HepG2 (cell line): ENCODE measurements around the gene CCN6. TPM values are rescaled to one million over a fixed set of nuclear protein-coding genes. Genes with fewer than 3 reads are reported as not detected.
A peak's percentile ranks its signal among the peaks of the same experiment; 100 is the strongest.

Experiments used
- ELF1 ChIP-seq: sonication (generic); formaldehyde crosslinking; IDR thresholded peaks from 2 replicates; pipeline ENCODE4 v1.4.0; 2020; ENCODE audit warnings: missing genetic modification reagents
- ELK4 ChIP-seq: sonication (generic); formaldehyde crosslinking; IDR thresholded peaks from 2 replicates; pipeline ENCODE4 v1.9.0; 2021; ENCODE audit warnings: missing genetic modification reagents, borderline replicate concordance
- ETV5 ChIP-seq: IDR thresholded peaks from 2 replicates; pipeline ENCODE4 v1.6.1; 2018; ENCODE audit warnings: missing biosample characterization, missing genetic modification reagents, inconsistent platforms, borderline replicate concordance
- FOSL2 ChIP-seq: sonication (generic); formaldehyde crosslinking; IDR thresholded peaks from 2 replicates; pipeline ENCODE4 v1.4.0; 2020; ENCODE audit warnings: missing genetic modification reagents
- FOXC1 ChIP-seq: sonication (generic); formaldehyde crosslinking; IDR thresholded peaks from 2 replicates; pipeline ENCODE4 v1.8.0; 2022; ENCODE audit warnings: mild to moderate bottlenecking, missing genetic modification reagents, borderline replicate concordance
- FOXO1 ChIP-seq: sonication (generic); formaldehyde crosslinking; IDR thresholded peaks from 2 replicates; pipeline ENCODE4 v1.4.0; 2020; ENCODE audit warnings: missing genetic modification reagents
- GMEB1 ChIP-seq: sonication (generic); formaldehyde crosslinking; IDR thresholded peaks from 2 replicates; pipeline ENCODE4 v1.5.1; 2020; ENCODE audit warnings: missing genetic modification reagents, mild to moderate bottlenecking, borderline replicate concordance
- HDAC6 ChIP-seq: fragments of 200-600 bp; sonication (generic); IDR thresholded peaks from 2 replicates; pipeline ENCODE4 v1.7.0; 2017; ENCODE audit warnings: mild to moderate bottlenecking, antibody characterized with exemption, low read length, low read depth
- KLF9 ChIP-seq: IDR thresholded peaks from 2 replicates; pipeline ENCODE4 v1.6.1; 2016; ENCODE audit warnings: low read depth
- KMT2A ChIP-seq: sonication (generic); formaldehyde crosslinking; IDR thresholded peaks from 2 replicates; pipeline ENCODE4 v1.4.0; 2020; ENCODE audit warnings: missing genetic modification reagents
- MYC ChIP-seq: sonication (generic); formaldehyde crosslinking; IDR thresholded peaks from 2 replicates; pipeline ENCODE4 v1.9.0; 2021; ENCODE audit warnings: missing genetic modification reagents, borderline replicate concordance
- POGZ ChIP-seq: sonication (generic); formaldehyde crosslinking; IDR thresholded peaks from 2 replicates; pipeline ENCODE4 v1.4.0; 2020; ENCODE audit warnings: mild to moderate bottlenecking, missing genetic modification reagents
- RBAK ChIP-seq: sonication (generic); formaldehyde crosslinking; IDR thresholded peaks from 2 replicates; pipeline ENCODE4 v1.5.1; 2020; ENCODE audit warnings: mild to moderate bottlenecking, missing genetic modification reagents
- SALL2 ChIP-seq: sonication (generic); formaldehyde crosslinking; IDR thresholded peaks from 2 replicates; pipeline ENCODE4 v1.8.1; 2023; ENCODE audit warnings: mild to moderate bottlenecking, missing genetic modification reagents, inconsistent platforms
- SIN3B ChIP-seq: fragments of 150-350 bp; IDR thresholded peaks from 2 replicates; pipeline ENCODE4 v1.6.1; 2014; ENCODE audit warnings: low read length
- SNAPC5 ChIP-seq: sonication (generic); formaldehyde crosslinking; IDR thresholded peaks from 2 replicates; pipeline ENCODE4 v1.8.1; 2023; ENCODE audit warnings: mild to moderate bottlenecking, missing genetic modification reagents, borderline replicate concordance
- TBP ChIP-seq: sonication (generic); formaldehyde crosslinking; IDR thresholded peaks from 2 replicates; pipeline ENCODE4 v1.5.0; 2020; ENCODE audit warnings: missing genetic modification reagents
- TIGD3 ChIP-seq: sonication (generic); formaldehyde crosslinking; IDR thresholded peaks from 2 replicates; pipeline ENCODE4 v1.5.1; 2020; ENCODE audit warnings: mild to moderate bottlenecking, missing genetic modification reagents, borderline replicate concordance
- U2AF2 ChIP-seq: fragments of 200-400 bp; formaldehyde crosslinking; IDR thresholded peaks from 2 replicates; pipeline ENCODE4 v1.6.1; 2017; ENCODE audit warnings: low read depth, mild to moderate bottlenecking, low read length
- ZBTB26 ChIP-seq: IDR thresholded peaks from 2 replicates; pipeline ENCODE4 v1.6.1; 2016; ENCODE audit warnings: missing compliant biosample characterization, missing genetic modification reagents, borderline replicate concordance
- ZMYM4 ChIP-seq: sonication (generic); formaldehyde crosslinking; IDR thresholded peaks from 2 replicates; pipeline ENCODE4 v1.8.1; 2023; ENCODE audit warnings: mild to moderate bottlenecking, missing genetic modification reagents
- ZNF121 ChIP-seq: sonication (generic); formaldehyde crosslinking; IDR thresholded peaks from 2 replicates; pipeline ENCODE4 v1.5.0; 2020; ENCODE audit warnings: mild to moderate bottlenecking, missing genetic modification reagents
- ZNF331 ChIP-seq: sonication (generic); formaldehyde crosslinking; IDR thresholded peaks from 2 replicates; pipeline ENCODE4 v1.4.0; 2020; ENCODE audit warnings: missing genetic modification reagents
- ZNF501 ChIP-seq: sonication (generic); formaldehyde crosslinking; IDR thresholded peaks from 2 replicates; pipeline ENCODE4 v1.5.1; 2020; ENCODE audit warnings: mild to moderate bottlenecking, moderate library complexity, missing genetic modification reagents
- ZNF644 ChIP-seq: IDR thresholded peaks from 2 replicates; pipeline ENCODE4 v1.6.1; 2016; ENCODE audit warnings: low read depth
- ZNF670 ChIP-seq: sonication (generic); formaldehyde crosslinking; IDR thresholded peaks from 2 replicates; pipeline ENCODE4 v1.8.0; 2022; ENCODE audit warnings: mild to moderate bottlenecking, missing genetic modification reagents, borderline replicate concordance
- polyA plus RNA-seq, 8 experiments: library from polyadenylated mRNA; depleted of rRNA in 3 of 8; stranded (reverse) in 7 of 8; unstranded in 1 of 8; fragments of >200 nt; fragmentation: Illumina TruSeq in 4 of 8; extraction: Trizol in 4 of 8; gene quantifications; 2 replicates each; pipeline versions ENCODE4 v1.2.1 to v1.2.3, GENCODE V29; 2011 to 2016; ENCODE audit warnings: low read depth in 4 of 8, missing spikeins in 1 of 8, mixed read lengths in 1 of 8; ENCODE audit not compliant: insufficient read depth in 1 of 8
- total RNA-seq, 5 experiments: library from RNA; depleted of rRNA; stranded (reverse); fragments of >200 nt; fragmentation: Illumina TruSeq; extraction: Trizol; gene quantifications; 2 replicates each; pipeline ENCODE4 v1.2.3, GENCODE V29; 2016; ENCODE audit warnings: low read depth in 1 of 5

Gene CCN6
- total and polyA plus RNA-seq, 2 of the 13 experiments (the other 11 are each of a cell fraction or from before 2014, with no cell fraction given), result not detected

GRCh38 chr6:112029045-112029822 is 24.7 kb upstream of the CCN6 start (continued):
- TF ChIP-seq GMEB1 (CRISPR knock-in tag), result no peak
- no peak for TF ChIP-seq ZNF501 (CRISPR knock-in tag)
- no peak for TF ChIP-seq RBAK
- no peak for TF ChIP-seq ZNF331
- TF ChIP-seq ELK4, result no peak
- no peak for TF ChIP-seq ZNF121 (CRISPR knock-in tag)
- no peak for TF ChIP-seq TBP (CRISPR knock-in tag)
- TF ChIP-seq POGZ (CRISPR knock-in tag), result peak; percentile 22; the same call in 1 of the 2 replicates
- no peak for TF ChIP-seq MYC (CRISPR knock-in tag)
- TF ChIP-seq KLF9 (CRISPR knock-in tag), result no peak
- no peak for TF ChIP-seq ETV5 (CRISPR knock-in tag)
- TF ChIP-seq U2AF2, result no peak
- TF ChIP-seq SIN3B, result no peak
- peak; percentile 67 for TF ChIP-seq ZMYM4 (CRISPR knock-in tag)
- TF ChIP-seq ELF1 (CRISPR knock-in tag), result no peak
- peak; percentile 23; the same call in 1 of the 2 replicates for TF ChIP-seq ZBTB26 (CRISPR knock-in tag)
- no peak for TF ChIP-seq HDAC6
- TF ChIP-seq SALL2, result no peak
- TF ChIP-seq FOXO1 (CRISPR knock-in tag), result no peak
- no peak for TF ChIP-seq TIGD3 (CRISPR knock-in tag)
- no peak for TF ChIP-seq KMT2A (CRISPR knock-in tag)
- TF ChIP-seq SNAPC5 (CRISPR knock-in tag), result no peak
- peak; percentile 44; the same call in 1 of the 2 replicates for TF ChIP-seq FOXC1 (CRISPR knock-in tag)
- peak; percentile 81 for TF ChIP-seq ZNF644
- 0 out of 2 replicates have a peak, but pooled peaks have one; percentile 17 for TF ChIP-seq FOSL2
- TF ChIP-seq ZNF670, result no peak
